Astrocyte (in vitro differentiated cells and primary cell): ENCODE data around the gene SLX4.

Experiments
- EZH2 ChIP-seq: IDR thresholded peaks from 2 replicates; pipeline ENCODE4 v1.6.1; 2012; ENCODE audit warnings: mild to moderate bottlenecking, low read length, inconsistent platforms; ENCODE audit not compliant: insufficient read depth
- TF ChIP-seq, protein P1 (sequence below): IDR thresholded peaks from 2 replicates; pipeline ENCODE4 v1.5.1; 2011; ENCODE audit warnings: low read depth, mild to moderate bottlenecking, inconsistent platforms, low read length, moderate library complexity; ENCODE audit not compliant: insufficient read depth

DNA sequence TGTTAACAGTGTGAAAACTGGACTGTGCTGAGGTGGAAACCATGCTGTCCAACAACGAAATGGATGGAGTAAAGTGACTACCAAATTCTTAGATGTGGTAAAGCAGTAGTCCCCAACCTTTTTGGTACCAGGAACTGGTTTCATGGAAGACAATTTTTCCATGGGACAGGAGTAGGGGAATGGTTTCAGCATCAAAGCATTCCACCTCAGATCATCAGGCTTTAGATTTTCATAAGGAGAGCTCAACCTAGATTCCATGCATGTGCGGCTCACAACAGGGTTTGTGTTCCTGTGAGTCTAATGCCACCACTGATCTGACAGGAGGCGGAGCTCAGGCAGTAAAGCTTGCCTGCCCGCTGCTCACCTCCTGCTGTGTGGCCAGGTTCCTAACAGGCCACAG is 11.5 kb downstream of the SLX4 start:
- TF ChIP-seq, protein P1, sequence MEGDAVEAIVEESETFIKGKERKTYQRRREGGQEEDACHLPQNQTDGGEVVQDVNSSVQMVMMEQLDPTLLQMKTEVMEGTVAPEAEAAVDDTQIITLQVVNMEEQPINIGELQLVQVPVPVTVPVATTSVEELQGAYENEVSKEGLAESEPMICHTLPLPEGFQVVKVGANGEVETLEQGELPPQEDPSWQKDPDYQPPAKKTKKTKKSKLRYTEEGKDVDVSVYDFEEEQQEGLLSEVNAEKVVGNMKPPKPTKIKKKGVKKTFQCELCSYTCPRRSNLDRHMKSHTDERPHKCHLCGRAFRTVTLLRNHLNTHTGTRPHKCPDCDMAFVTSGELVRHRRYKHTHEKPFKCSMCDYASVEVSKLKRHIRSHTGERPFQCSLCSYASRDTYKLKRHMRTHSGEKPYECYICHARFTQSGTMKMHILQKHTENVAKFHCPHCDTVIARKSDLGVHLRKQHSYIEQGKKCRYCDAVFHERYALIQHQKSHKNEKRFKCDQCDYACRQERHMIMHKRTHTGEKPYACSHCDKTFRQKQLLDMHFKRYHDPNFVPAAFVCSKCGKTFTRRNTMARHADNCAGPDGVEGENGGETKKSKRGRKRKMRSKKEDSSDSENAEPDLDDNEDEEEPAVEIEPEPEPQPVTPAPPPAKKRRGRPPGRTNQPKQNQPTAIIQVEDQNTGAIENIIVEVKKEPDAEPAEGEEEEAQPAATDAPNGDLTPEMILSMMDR = no peak
- TF ChIP-seq EZH2 = no peak
